Stimulated activated naive CD8-positive, alpha-beta T cell treated with anti-CD3 and anti-CD28 coated beads, Interleukin-15, Interleukin-2, amounts not matched to agents 100 ng/mL and 50 ng/mL, for 24 hours (primary cell): Measurements from ENCODE around the gene DCTD.

Experiments
- H3K27ac Mint-ChIP-seq: one replicate; pipeline ENCODE4 v1.8.0; 2021; ENCODE audit warnings: mild to moderate bottlenecking, mixed read lengths
- H3K27me3 Mint-ChIP-seq: one replicate; pipeline ENCODE4 v1.8.0; 2021; ENCODE audit warnings: mixed read lengths
- H3K36me3 Mint-ChIP-seq: one replicate; pipeline ENCODE4 v1.8.0; 2021; ENCODE audit warnings: low read depth, mixed read lengths
- H3K4me1 Mint-ChIP-seq: one replicate; pipeline ENCODE4 v1.8.0; 2021; ENCODE audit warnings: low read depth, mixed read lengths
- H3K4me3 Mint-ChIP-seq: one replicate; pipeline ENCODE4 v1.8.0; 2021; ENCODE audit warnings: mild to moderate bottlenecking, mixed read lengths
- H3K9me3 Mint-ChIP-seq: one replicate; pipeline ENCODE4 v1.8.0; 2021; ENCODE audit warnings: mixed read lengths

The DCTD gene

GRCh38 chr4:182874797-182875345 is 42.3 kb downstream of the DCTD start:
- Mint-ChIP-seq H3K9me3 (no peaks in the 10 kb centered on the region), H3K27me3 (no peaks in the 10 kb centered on the region), H3K27ac (no peak overlapping the region), H3K4me1 (no peaks in the 10 kb centered on the region), H3K4me3 (no peak overlapping the region), H3K36me3 (peaks cover 54% of the 10 kb centered on the region)

- H3K4me3 Mint-ChIP-seq: no peak overlapping the region
- no peak overlapping the region for H3K27ac Mint-ChIP-seq
- H3K36me3 Mint-ChIP-seq: peaks cover 50% of the 10 kb centered on the region
- no peaks in the 10 kb centered on the region for H3K4me1 Mint-ChIP-seq
- H3K9me3 Mint-ChIP-seq: no peaks in the 10 kb centered on the region
- H3K27me3 Mint-ChIP-seq: no peaks in the 10 kb centered on the region
Measured at GRCh38 chr4:182874304-182874751, 42.9 kb downstream of the DCTD start.

- Mint-ChIP-seq H3K27me3 (no peaks in the 10 kb centered on the region), H3K4me1 (no peaks in the 10 kb centered on the region), H3K4me3 (no peak overlapping the region), H3K36me3 (peaks cover 50% of the 10 kb centered on the region), H3K27ac (no peak overlapping the region), H3K9me3 (no peaks in the 10 kb centered on the region)
Measured at GRCh38 chr4:182873726-182874125, 43.5 kb downstream of the DCTD start.

GRCh38 chr4:182873289-182873688 is 43.9 kb downstream of the DCTD start:
- peaks cover 49% of the 10 kb centered on the region for H3K36me3 Mint-ChIP-seq
- H3K4me1 Mint-ChIP-seq: no peaks in the 10 kb centered on the region
- no peaks in the 10 kb centered on the region for H3K27me3 Mint-ChIP-seq
- H3K9me3 Mint-ChIP-seq: no peaks in the 10 kb centered on the region
- H3K4me3 Mint-ChIP-seq: no peak overlapping the region
- no peak overlapping the region for H3K27ac Mint-ChIP-seq

GRCh38 chr4:182872886-182873285 is 44.3 kb downstream of the DCTD start:
- Mint-ChIP-seq H3K4me1 (no peaks in the 10 kb centered on the region), H3K27me3 (no peaks in the 10 kb centered on the region), H3K4me3 (no peak overlapping the region), H3K9me3 (no peaks in the 10 kb centered on the region), H3K27ac (no peak overlapping the region), H3K36me3 (peaks cover 45% of the 10 kb centered on the region)

GRCh38 chr4:182871616-182872015 is 45.6 kb downstream of the DCTD start:
- Mint-ChIP-seq H3K4me3 (no peak overlapping the region), H3K9me3 (no peaks in the 10 kb centered on the region), H3K27ac (no peak overlapping the region), H3K27me3 (no peaks in the 10 kb centered on the region), H3K36me3 (peaks cover 37% of the 10 kb centered on the region), H3K4me1 (no peaks in the 10 kb centered on the region)

- no peak overlapping the region for H3K4me3 Mint-ChIP-seq
- H3K9me3 Mint-ChIP-seq: no peaks in the 10 kb centered on the region
- H3K27me3 Mint-ChIP-seq: no peaks in the 10 kb centered on the region
- peaks cover 25% of the 10 kb centered on the region for H3K36me3 Mint-ChIP-seq
- H3K27ac Mint-ChIP-seq: no peak overlapping the region
- H3K4me1 Mint-ChIP-seq: no peaks in the 10 kb centered on the region
Measured at GRCh38 chr4:182869697-182870096, 47.5 kb downstream of the DCTD start.

GRCh38 chr4:182866746-182867145 is 50.4 kb downstream of the DCTD start:
- Mint-ChIP-seq H3K27me3 (peaks cover 6% of the 10 kb centered on the region), H3K4me1 (no peaks in the 10 kb centered on the region), H3K36me3 (peaks cover 3% of the 10 kb centered on the region), H3K9me3 (no peaks in the 10 kb centered on the region), H3K4me3 (no peak overlapping the region), H3K27ac (no peak overlapping the region)

- Mint-ChIP-seq H3K36me3 (peaks cover 8% of the 10 kb centered on the region), H3K27me3 (peaks cover 6% of the 10 kb centered on the region), H3K9me3 (peaks cover 11% of the 10 kb centered on the region), H3K27ac (no peak overlapping the region), H3K4me3 (no peak overlapping the region), H3K4me1 (no peaks in the 10 kb centered on the region)
Measured at GRCh38 chr4:182863501-182863900, 53.7 kb downstream of the DCTD start.

- Mint-ChIP-seq H3K27ac (no peak overlapping the region), H3K9me3 (peaks cover 11% of the 10 kb centered on the region), H3K36me3 (peaks cover 8% of the 10 kb centered on the region), H3K27me3 (peaks cover 6% of the 10 kb centered on the region), H3K4me3 (no peak overlapping the region), H3K4me1 (no peaks in the 10 kb centered on the region)
Measured at GRCh38 chr4:182862921-182863320, 54.3 kb downstream of the DCTD start.

GRCh38 chr4:182862141-182862875 is 54.9 kb downstream of the DCTD start:
- H3K27ac Mint-ChIP-seq: no peak overlapping the region
- no peak overlapping the region for H3K4me3 Mint-ChIP-seq
- H3K9me3 Mint-ChIP-seq: peaks cover 11% of the 10 kb centered on the region
- no peaks in the 10 kb centered on the region for H3K4me1 Mint-ChIP-seq
- H3K36me3 Mint-ChIP-seq: peaks cover 8% of the 10 kb centered on the region
- peaks cover 6% of the 10 kb centered on the region for H3K27me3 Mint-ChIP-seq

- no peak overlapping the region for H3K27ac Mint-ChIP-seq
Measured at GRCh38 chr4:182861346-182861745, 55.8 kb downstream of the DCTD start.

GRCh38 chr4:182859730-182860129 is 57.5 kb downstream of the DCTD start:
- peaks cover 8% of the 10 kb centered on the region for H3K36me3 Mint-ChIP-seq
- H3K4me1 Mint-ChIP-seq: no peaks in the 10 kb centered on the region

More at GRCh38 chr4:182861346-182861745, 55.8 kb downstream of the DCTD start:
- Mint-ChIP-seq H3K4me3 (no peak overlapping the region), H3K36me3 (peaks cover 8% of the 10 kb centered on the region), H3K4me1 (no peaks in the 10 kb centered on the region), H3K9me3 (peaks cover 11% of the 10 kb centered on the region), H3K27me3 (peaks cover 6% of the 10 kb centered on the region)

GRCh38 chr4:182858711-182859110 is 58.5 kb downstream of the DCTD start:
- Mint-ChIP-seq H3K27ac (no peak overlapping the region), H3K36me3 (peaks cover 8% of the 10 kb centered on the region), H3K27me3 (peaks cover 6% of the 10 kb centered on the region), H3K4me1 (no peaks in the 10 kb centered on the region), H3K9me3 (peaks cover 11% of the 10 kb centered on the region), H3K4me3 (no peak overlapping the region)

More at GRCh38 chr4:182859730-182860129, 57.5 kb downstream of the DCTD start:
- H3K9me3 Mint-ChIP-seq: peaks cover 11% of the 10 kb centered on the region
- peak overlapping the region; percentile 58 for H3K27ac Mint-ChIP-seq
- H3K4me3 Mint-ChIP-seq: no peak overlapping the region
- peaks cover 6% of the 10 kb centered on the region for H3K27me3 Mint-ChIP-seq

- Mint-ChIP-seq H3K36me3 (peaks cover 8% of the 10 kb centered on the region), H3K9me3 (peaks cover 11% of the 10 kb centered on the region), H3K4me1 (no peaks in the 10 kb centered on the region), H3K27me3 (no peaks in the 10 kb centered on the region), H3K4me3 (no peak overlapping the region), H3K27ac (no peak overlapping the region)
Measured at GRCh38 chr4:182856862-182857261, 60.3 kb downstream of the DCTD start.

GRCh38 chr4:182855877-182856276 is 61.3 kb downstream of the DCTD start:
- Mint-ChIP-seq H3K9me3 (peaks cover 8% of the 10 kb centered on the region), H3K27me3 (no peaks in the 10 kb centered on the region), H3K36me3 (peaks cover 8% of the 10 kb centered on the region), H3K27ac (no peak overlapping the region), H3K4me1 (no peaks in the 10 kb centered on the region), H3K4me3 (no peak overlapping the region)
